ENCODE measurements around the gene PFKL. TPM values are rescaled to one million over a fixed set of nuclear protein-coding genes. Genes with fewer than 3 reads are reported as not detected.

PFKL gene
- total and polyA plus RNA-seq, 2 experiments from 2014 or later: 40.3 to 106 TPM

- Histone ChIP-seq H3K27me3 (ENCODE audit: insufficient read depth) (no peaks in the 10 kb centered on the region), H3K36me3 (ENCODE audit: insufficient read depth) (no peaks in the 10 kb centered on the region), H3K4me3 (no peak overlapping the region), H2AFZ (no peak overlapping the region), H3K4me2 (no peak overlapping the region), H3K27ac (ENCODE audit: low read depth) (no peak overlapping the region), H3K79me2 (replicated peaks; ENCODE audit: insufficient read depth) (no peaks in the 10 kb centered on the region), H3K4me1 (ENCODE audit: insufficient read depth) (no peaks in the 10 kb centered on the region), H3K9me2 (ENCODE audit: insufficient read depth) (no peaks in the 10 kb centered on the region), H3F3A (replicated peaks; ENCODE audit: low read depth) (no peaks in the 10 kb centered on the region), H4K20me1 (replicated peaks; ENCODE audit: insufficient read depth) (no peaks in the 10 kb centered on the region)
- no peaks in the 10 kb centered on the region for H3K4me1 Mint-ChIP-seq
- DNase-seq (ENCODE audit: low spot score) (no peak), ATAC-seq (no peak)
- H3K4me3 Mint-ChIP-seq: no peak overlapping the region
- H3K27ac Mint-ChIP-seq: no peak overlapping the region
- H3K27me3 Mint-ChIP-seq (ENCODE audit: insufficient read depth, low read depth, poor library complexity): peaks cover 6% of the 10 kb centered on the region
- no peaks in the 10 kb centered on the region for H3K36me3 Mint-ChIP-seq (ENCODE audit: low read depth)
- TF ChIP-seq STAT1 (IDR thresholded peaks at IDR 0.05; ENCODE audit: unreplicated experiment) (no peak), POLR2AphosphoS5 (IDR thresholded peaks at IDR 0.05; ENCODE audit: low read depth) (no peak), ZNF114 (CRISPR knock-in tag; IDR thresholded peaks at IDR 0.05) (no peak), CREB1 (CRISPR knock-in tag; IDR thresholded peaks at IDR 0.05; ENCODE audit: low read depth) (no peak), NANOG (IDR thresholded peaks at IDR 0.05; ENCODE audit: borderline replicate concordance) (no peak), JUNB (IDR thresholded peaks at IDR 0.05; ENCODE audit: unreplicated experiment) (no peak), ZNF331 (CRISPR knock-in tag; IDR thresholded peaks at IDR 0.05; ENCODE audit: low read depth) (no peak), EZH2phosphoT487 (IDR thresholded peaks at IDR 0.05; ENCODE audit: unreplicated experiment) (no peak), EZH2 (IDR thresholded peaks at IDR 0.05; ENCODE audit: low read depth, unreplicated experiment) (no peak)
- TF ChIP-seq, protein P1, sequence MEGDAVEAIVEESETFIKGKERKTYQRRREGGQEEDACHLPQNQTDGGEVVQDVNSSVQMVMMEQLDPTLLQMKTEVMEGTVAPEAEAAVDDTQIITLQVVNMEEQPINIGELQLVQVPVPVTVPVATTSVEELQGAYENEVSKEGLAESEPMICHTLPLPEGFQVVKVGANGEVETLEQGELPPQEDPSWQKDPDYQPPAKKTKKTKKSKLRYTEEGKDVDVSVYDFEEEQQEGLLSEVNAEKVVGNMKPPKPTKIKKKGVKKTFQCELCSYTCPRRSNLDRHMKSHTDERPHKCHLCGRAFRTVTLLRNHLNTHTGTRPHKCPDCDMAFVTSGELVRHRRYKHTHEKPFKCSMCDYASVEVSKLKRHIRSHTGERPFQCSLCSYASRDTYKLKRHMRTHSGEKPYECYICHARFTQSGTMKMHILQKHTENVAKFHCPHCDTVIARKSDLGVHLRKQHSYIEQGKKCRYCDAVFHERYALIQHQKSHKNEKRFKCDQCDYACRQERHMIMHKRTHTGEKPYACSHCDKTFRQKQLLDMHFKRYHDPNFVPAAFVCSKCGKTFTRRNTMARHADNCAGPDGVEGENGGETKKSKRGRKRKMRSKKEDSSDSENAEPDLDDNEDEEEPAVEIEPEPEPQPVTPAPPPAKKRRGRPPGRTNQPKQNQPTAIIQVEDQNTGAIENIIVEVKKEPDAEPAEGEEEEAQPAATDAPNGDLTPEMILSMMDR (conservative IDR thresholded peaks at IDR 0.05; ENCODE audit: low read depth in 2 of 2): no peak
- TF ChIP-seq, protein P2, sequence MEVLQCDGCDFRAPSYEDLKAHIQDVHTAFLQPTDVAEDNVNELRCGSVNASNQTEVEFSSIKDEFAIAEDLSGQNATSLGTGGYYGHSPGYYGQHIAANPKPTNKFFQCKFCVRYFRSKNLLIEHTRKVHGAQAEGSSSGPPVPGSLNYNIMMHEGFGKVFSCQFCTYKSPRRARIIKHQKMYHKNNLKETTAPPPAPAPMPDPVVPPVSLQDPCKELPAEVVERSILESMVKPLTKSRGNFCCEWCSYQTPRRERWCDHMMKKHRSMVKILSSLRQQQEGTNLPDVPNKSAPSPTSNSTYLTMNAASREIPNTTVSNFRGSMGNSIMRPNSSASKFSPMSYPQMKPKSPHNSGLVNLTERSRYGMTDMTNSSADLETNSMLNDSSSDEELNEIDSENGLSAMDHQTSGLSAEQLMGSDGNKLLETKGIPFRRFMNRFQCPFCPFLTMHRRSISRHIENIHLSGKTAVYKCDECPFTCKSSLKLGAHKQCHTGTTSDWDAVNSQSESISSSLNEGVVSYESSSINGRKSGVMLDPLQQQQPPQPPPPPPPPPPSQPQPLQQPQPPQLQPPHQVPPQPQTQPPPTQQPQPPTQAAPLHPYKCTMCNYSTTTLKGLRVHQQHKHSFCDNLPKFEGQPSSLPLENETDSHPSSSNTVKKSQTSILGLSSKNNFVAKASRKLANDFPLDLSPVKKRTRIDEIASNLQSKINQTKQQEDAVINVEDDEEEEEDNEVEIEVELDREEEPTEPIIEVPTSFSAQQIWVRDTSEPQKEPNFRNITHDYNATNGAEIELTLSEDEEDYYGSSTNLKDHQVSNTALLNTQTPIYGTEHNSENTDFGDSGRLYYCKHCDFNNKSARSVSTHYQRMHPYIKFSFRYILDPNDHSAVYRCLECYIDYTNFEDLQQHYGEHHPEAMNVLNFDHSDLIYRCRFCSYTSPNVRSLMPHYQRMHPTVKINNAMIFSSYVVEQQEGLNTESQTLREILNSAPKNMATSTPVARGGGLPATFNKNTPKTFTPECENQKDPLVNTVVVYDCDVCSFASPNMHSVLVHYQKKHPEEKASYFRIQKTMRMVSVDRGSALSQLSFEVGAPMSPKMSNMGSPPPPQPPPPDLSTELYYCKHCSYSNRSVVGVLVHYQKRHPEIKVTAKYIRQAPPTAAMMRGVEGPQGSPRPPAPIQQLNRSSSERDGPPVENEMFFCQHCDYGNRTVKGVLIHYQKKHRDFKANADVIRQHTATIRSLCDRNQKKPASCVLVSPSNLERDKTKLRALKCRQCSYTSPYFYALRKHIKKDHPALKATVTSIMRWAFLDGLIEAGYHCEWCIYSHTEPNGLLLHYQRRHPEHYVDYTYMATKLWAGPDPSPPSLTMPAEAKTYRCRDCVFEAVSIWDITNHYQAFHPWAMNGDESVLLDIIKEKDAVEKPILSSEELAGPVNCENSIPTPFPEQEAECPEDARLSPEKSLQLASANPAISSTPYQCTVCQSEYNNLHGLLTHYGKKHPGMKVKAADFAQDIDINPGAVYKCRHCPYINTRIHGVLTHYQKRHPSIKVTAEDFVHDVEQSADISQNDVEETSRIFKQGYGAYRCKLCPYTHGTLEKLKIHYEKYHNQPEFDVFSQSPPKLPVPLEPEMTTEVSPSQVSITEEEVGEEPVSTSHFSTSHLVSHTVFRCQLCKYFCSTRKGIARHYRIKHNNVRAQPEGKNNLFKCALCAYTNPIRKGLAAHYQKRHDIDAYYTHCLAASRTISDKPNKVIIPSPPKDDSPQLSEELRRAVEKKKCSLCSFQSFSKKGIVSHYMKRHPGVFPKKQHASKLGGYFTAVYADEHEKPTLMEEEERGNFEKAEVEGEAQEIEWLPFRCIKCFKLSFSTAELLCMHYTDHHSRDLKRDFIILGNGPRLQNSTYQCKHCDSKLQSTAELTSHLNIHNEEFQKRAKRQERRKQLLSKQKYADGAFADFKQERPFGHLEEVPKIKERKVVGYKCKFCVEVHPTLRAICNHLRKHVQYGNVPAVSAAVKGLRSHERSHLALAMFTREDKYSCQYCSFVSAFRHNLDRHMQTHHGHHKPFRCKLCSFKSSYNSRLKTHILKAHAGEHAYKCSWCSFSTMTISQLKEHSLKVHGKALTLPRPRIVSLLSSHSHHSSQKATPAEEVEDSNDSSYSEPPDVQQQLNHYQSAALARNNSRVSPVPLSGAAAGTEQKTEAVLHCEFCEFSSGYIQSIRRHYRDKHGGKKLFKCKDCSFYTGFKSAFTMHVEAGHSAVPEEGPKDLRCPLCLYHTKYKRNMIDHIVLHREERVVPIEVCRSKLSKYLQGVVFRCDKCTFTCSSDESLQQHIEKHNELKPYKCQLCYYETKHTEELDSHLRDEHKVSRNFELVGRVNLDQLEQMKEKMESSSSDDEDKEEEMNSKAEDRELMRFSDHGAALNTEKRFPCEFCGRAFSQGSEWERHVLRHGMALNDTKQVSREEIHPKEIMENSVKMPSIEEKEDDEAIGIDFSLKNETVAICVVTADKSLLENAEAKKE (CRISPR knock-in tag; IDR thresholded peaks at IDR 0.05): no peak
- TF ChIP-seq, protein P3, sequence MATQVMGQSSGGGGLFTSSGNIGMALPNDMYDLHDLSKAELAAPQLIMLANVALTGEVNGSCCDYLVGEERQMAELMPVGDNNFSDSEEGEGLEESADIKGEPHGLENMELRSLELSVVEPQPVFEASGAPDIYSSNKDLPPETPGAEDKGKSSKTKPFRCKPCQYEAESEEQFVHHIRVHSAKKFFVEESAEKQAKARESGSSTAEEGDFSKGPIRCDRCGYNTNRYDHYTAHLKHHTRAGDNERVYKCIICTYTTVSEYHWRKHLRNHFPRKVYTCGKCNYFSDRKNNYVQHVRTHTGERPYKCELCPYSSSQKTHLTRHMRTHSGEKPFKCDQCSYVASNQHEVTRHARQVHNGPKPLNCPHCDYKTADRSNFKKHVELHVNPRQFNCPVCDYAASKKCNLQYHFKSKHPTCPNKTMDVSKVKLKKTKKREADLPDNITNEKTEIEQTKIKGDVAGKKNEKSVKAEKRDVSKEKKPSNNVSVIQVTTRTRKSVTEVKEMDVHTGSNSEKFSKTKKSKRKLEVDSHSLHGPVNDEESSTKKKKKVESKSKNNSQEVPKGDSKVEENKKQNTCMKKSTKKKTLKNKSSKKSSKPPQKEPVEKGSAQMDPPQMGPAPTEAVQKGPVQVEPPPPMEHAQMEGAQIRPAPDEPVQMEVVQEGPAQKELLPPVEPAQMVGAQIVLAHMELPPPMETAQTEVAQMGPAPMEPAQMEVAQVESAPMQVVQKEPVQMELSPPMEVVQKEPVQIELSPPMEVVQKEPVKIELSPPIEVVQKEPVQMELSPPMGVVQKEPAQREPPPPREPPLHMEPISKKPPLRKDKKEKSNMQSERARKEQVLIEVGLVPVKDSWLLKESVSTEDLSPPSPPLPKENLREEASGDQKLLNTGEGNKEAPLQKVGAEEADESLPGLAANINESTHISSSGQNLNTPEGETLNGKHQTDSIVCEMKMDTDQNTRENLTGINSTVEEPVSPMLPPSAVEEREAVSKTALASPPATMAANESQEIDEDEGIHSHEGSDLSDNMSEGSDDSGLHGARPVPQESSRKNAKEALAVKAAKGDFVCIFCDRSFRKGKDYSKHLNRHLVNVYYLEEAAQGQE (IDR thresholded peaks at IDR 0.05; ENCODE audit: unreplicated experiment): no peak
- TF ChIP-seq, protein P4, sequence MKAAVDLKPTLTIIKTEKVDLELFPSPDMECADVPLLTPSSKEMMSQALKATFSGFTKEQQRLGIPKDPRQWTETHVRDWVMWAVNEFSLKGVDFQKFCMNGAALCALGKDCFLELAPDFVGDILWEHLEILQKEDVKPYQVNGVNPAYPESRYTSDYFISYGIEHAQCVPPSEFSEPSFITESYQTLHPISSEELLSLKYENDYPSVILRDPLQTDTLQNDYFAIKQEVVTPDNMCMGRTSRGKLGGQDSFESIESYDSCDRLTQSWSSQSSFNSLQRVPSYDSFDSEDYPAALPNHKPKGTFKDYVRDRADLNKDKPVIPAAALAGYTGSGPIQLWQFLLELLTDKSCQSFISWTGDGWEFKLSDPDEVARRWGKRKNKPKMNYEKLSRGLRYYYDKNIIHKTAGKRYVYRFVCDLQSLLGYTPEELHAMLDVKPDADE (IDR thresholded peaks at IDR 0.05): no peak
- H3K9me3 Mint-ChIP-seq: no peaks in the 10 kb centered on the region
Observed at GRCh38 chr21:44275041-44275440, 24.8 kb upstream of the PFKL start.
